ENCODE measurements around the gene YWHAG.
"Not testable (repeated sequence)": the region's sequence is repeated elsewhere in the genome, so short reads cannot be mapped to it uniquely, and the experiment has no call there.

YWHAG gene

GRCh38 chr7:76377186-76377918 lies 18.6 kb upstream of the YWHAG start:
- no peak for DNase-seq

GRCh38 chr7:76375251-76375650 lies 16.5 kb upstream of the YWHAG start:
- DNase-seq: no peak

GRCh38 chr7:76372984-76373833 lies 14.4 kb upstream of the YWHAG start:
- no peak for DNase-seq

GRCh38 chr7:76371396-76371795 lies 12.6 kb upstream of the YWHAG start:
- DNase-seq: no peak

GRCh38 chr7:76369018-76369417 lies 10.2 kb upstream of the YWHAG start:
- no peak for DNase-seq

GRCh38 chr7:76368190-76368589 lies 9.4 kb upstream of the YWHAG start:
- no peak for DNase-seq

GRCh38 chr7:76364198-76364584 lies 5.4 kb upstream of the YWHAG start:
- DNase-seq: no peak

- not testable (repeated sequence) for DNase-seq
Measured at GRCh38 chr7:76363754-76364153, 5.0 kb upstream of the YWHAG start.

- no peak for DNase-seq
Measured at GRCh38 chr7:76359978-76360638, 1.3 kb upstream of the YWHAG start.

- DNase-seq: peak; percentile 97
Measured at GRCh38 chr7:76359111-76359977, 553 bp upstream of the YWHAG start.

- DNase-seq: peak; percentile 55
Measured at GRCh38 chr7:76358011-76358480, 745 bp downstream of the YWHAG start.

- DNase-seq: peak; percentile 28
Measured at GRCh38 chr7:76357475-76358010, 1.2 kb downstream of the YWHAG start.

GRCh38 chr7:76356823-76357222 lies 2.0 kb downstream of the YWHAG start:
- peak; percentile 50 for DNase-seq

- DNase-seq: no peak
Measured at GRCh38 chr7:76356115-76356514, 2.7 kb downstream of the YWHAG start.

- DNase-seq: no peak
Measured at GRCh38 chr7:76354981-76355730, 3.6 kb downstream of the YWHAG start.

- DNase-seq: no peak
Measured at GRCh38 chr7:76354516-76354915, 4.3 kb downstream of the YWHAG start.

GRCh38 chr7:76353744-76354143 lies 5.0 kb downstream of the YWHAG start:
- no peak for DNase-seq

- DNase-seq: no peak
Measured at GRCh38 chr7:76352193-76352592, 6.6 kb downstream of the YWHAG start.

- no peak for DNase-seq
Measured at GRCh38 chr7:76351372-76351771, 7.4 kb downstream of the YWHAG start.

- DNase-seq: no peak
Measured at GRCh38 chr7:76349313-76349885, 9.4 kb downstream of the YWHAG start.

- no peak for DNase-seq
Measured at GRCh38 chr7:76347710-76348109, 11.1 kb downstream of the YWHAG start.
